Stimulated activated CD8-positive, alpha-beta memory T cell treated with anti-CD3 and anti-CD28 coated beads, Interleukin-7, amount 100 ng/mL, for 1 hour (primary cell): Measurements from ENCODE around the gene CLRN2.

ENCODE experiments used
- DNase-seq, 2 donors: peaks; one replicate each; pipeline ENCODE4 v3.0.0-alpha.2; 2020; ENCODE audit warnings: low read depth in 2 of 2

The CLRN2 gene, protein sequence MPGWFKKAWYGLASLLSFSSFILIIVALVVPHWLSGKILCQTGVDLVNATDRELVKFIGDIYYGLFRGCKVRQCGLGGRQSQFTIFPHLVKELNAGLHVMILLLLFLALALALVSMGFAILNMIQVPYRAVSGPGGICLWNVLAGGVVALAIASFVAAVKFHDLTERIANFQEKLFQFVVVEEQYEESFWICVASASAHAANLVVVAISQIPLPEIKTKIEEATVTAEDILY

DNA sequence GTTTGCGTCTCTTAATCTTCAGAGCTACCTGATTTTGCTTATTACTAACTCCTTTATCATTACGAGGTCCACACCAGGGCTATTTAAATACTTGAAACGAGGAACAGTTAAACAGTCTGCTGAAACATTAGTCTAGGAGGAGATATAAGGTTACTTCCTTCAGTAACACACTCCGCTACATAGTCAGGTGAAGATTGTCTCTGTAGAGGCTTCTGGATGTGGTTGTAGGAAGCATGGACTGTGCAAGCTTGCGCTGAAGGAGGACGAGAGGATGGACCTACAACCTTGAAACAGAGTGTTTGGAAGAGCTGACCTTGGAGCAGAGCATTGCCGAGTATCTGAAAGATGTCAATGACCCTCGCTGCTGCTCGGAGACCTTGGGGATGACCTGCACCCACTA lies at the start of gene CLRN2:
TSS of gene CLRN2 (plus strand) at position 301 of the 400 bp plus-strand sequence. CDS start 102 bp downstream, outside the sequence.
- DNase-seq: no peak

DNA sequence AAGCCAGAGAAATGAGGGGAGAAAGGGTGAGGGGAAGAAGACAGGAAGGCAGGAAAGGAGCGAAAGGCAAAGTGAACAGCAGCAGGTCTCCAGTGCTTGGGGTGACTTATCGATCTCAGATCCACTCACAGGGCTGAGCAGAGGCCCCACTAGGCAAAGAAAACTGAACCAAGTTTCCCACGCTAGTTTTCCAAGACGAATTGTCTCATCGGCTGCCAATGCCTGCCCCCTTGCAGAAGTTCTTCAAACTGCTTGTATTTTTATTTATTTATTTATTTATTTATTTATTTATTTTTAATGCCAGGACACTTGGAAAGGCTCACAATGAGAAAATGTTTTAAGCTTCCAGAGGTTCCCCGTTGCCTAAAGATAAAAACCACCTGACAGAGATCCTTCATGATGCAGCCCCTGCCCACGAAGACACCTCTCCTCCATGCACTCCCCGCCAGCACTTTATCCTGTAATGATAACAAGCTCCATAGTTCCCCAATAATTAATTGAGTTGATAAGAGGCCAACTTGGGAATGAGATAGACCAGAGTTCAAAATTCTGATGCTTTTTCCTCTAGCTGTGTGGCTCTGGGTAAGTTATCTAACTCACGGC lies 46.2 kb upstream of the CLRN2 start:
- no peak for DNase-seq

DNA sequence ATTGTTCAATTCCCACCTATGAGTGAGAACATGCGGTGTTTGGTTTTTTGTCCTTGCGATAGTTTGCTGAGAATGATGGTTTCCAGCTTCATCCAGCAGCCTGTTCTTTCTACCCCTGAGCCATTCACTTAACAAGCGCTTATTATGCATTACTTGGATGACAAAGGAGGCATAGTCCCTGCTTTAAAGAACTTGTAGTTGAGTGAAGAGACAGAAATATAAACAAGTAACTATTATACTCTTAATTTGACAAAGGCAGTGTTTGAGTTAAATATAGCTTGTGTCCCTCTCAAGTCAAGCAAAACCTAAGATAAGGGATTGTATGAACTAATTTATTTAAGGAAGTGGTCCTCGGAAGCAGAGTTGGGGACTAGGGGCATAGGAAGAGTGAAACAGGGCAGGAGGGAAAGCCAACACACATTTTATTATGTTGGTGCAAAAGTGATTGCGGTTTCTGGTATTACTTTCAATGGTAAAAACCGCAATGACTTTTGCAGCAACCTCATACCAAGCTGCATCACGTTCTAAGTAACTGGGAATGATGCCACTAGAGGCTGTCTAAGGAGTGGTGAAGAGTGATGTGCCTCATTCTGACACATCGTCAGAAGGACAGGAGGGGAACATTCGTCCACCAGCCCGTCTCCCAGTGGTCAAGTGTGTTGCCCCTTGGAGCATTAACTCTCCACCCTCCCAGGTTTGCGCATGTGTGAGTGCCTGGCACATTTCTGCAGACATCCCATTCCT lies 44.9 kb upstream of the CLRN2 start:
- DNase-seq: no peak

DNA sequence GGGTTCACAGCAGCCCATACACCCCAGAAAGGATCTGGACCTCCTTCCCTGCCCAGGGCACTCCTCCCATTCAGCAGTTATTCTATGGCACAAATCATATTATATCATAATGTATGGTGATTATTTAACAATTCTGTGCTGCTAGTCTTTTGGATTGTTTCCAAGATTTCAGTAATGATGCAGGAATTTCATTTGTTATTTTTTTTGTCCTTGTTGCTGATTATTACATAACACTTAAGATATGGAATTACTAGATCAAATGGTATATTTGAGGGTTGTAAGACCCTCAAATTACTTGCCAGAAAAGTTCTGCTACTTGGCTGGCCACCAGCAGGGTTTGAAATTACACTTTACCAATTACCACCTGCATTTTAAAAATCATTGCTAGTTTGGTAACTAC lies 39.5 kb upstream of the CLRN2 start:
- no peak for DNase-seq

DNA sequence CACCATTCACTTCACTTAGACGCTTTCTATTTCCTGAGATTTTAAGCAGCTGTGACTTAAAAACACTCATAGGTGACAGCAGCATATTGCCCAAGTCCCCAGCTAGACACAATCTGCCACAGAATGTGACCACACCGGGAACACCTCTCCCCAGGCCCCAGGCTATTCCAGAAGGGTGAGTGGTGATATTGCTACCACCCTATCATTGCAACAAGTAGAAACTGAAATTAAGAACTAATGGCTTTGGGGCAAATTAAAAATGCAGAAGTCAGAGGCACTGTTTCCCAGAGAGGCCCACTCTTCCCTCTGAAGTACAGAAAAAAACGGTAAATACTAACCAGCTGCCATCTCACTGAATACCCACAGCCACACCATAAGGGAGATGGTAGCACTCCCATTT lies 38.1 kb upstream of the CLRN2 start:
- DNase-seq: no peak

DNA sequence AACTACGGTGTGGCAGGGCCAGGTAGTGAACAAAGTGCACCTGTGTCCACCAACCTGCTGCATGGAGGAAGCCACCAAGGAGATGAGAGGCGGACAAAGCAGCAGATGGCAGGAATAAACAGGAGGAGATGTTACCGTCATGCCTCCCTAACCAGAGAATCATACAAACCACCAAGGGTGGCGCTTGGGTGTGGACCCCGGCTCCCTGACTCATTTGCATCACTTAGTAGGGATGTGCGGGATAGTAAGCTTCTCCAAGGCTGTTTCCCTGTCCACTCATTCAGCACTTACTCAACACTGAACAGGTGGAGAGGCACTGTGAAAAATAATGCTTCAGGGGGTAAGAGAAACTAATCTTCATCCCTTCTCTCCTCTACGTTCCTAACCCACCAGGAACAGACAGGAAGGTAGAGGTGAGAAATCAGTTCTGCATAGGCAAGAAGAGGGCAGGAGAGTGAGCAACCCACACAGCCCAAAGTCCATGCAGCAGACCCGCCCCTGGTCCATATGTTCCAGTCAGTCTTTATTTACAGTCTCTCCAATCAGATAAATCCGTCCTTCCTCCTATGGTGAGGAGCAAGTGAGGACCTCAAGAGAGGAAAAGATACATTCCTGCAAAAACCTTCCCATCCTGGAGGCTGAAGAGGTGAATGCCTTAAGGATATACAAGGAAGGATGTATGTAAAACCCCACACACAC lies 37.0 kb upstream of the CLRN2 start:
- no peak for DNase-seq

DNA sequence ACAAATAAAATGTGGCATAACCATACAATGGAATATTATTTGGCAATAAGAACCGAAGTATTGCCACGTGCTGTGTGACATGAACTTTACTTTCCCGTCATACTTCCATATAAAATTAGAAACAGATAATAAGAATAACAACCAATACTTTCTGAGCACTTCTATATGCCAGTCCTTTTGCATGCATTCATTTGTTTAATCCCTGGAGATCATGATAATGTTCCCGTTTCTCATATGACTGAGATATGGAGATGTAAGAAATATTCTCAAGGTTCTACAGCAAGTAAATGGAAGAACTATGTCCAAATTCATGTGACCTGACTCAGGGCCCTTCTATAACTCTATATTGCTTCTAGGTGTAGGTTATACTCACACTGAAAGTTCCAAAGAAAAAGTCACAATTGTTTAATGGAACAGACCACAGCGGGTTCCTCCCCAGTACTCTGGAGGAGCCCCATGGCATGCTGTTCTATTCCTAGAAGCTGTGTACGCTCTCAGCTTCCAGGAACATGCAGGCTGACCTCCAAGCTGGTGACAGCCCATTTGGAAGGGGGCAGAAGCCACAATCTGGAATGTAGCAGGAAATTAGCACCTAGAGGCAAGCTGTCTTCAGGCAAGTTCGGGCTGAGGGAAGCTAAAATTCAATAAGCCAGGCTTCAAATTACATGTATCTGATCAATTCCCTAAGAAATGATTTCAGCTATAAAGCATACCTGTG lies 34.6 kb upstream of the CLRN2 start:
- DNase-seq: no peak

DNA sequence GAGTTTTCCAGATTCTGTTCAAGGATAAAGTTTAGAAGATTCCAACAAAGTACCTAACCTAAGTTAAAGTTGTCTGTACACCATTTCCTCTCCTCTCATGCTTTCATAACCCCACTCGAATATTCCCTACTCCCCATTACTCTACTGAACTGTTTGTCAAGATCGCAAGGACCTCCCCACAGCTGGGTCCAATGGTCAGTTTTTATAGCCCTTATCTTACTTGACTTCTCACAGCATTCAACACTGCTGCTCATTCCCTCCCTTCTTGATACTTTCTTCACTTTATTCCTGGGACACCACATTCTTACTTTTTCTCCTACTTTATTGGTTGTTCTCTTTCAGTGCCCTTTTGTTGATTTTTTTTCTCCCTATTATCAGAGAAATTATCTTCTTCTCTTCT lies 34.0 kb upstream of the CLRN2 start:
- no peak for DNase-seq

DNA sequence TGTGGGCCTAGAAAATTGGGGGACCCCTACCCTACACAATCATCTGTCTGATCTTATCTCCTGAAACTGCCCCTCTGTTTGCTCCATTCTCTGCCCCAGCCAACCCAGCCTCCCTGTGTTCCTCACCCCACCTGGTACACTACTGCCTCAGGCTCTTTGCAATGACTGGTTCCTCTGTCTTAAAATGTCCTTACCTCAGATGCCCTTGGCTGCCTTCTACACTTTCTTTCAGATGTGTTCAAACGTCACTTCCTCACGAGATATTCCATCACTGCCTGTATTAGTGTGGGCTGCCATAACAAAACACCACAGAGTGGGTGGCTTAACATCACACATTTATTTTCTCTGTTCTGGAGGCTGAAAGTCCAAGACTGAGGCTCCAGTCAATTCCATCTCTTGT lies 32.2 kb upstream of the CLRN2 start:
- DNase-seq: no peak

DNA sequence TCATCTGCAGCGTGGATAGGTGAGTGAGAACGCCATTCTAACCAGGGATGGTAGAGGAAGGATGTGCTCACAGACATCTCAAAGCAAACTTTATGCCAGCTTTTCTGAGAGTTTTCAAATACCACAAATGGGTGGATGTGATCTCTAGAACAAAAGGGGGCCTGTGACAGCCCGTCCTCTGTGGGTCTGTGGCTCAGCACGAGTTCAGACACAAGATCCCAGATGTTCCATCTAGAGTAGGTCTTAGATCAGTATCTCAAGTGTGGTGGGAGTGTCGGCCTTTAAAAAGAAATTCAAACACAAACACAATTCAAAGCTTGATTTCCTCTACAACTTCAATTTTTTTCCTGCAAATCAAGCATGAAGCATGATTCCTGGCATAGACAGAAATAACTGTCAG lies 25.8 kb upstream of the CLRN2 start:
- no peak for DNase-seq

DNA sequence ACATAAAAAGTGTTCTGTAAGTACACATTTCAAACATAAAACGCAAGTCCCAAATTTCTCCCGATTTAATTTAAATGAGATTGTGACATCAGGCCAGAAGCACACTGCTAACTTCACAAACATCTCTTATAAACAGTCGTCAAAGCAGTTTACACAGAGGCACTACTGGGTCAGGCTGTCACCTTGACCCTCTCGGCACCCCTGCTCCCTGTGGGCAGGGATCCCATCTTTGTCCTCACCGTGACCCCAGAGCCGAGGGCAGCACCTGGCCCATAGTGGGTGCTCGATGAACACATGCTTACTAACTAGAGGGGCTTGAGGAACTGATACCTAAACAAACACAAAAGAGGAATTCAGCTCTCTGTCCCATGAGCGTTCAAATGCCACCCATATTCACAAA lies 25.2 kb upstream of the CLRN2 start:
- no peak for DNase-seq

DNA sequence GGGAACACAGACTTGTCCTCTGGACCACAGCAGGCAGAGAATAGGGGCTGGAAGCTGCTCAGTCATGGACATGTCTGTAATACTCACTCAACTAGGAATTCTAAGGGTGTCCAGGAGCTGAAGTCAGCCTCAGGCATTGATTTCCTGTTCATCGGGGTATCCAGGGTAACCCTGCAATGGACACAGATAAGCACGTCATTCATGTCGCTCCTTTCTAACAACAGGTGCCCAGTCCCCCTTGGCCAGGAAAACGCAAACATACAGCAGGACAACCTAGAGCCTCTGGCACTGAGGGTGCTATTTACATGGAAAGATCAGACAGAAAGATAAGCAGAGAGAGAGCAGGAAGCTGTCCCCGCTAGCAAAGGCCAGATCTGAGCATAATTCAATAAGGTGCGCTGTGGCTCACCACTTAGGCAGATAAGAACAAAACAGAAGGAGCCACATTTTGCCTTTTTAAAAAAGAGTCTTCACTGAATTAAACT lies 24.3 kb upstream of the CLRN2 start:
- DNase-seq: no peak

DNA sequence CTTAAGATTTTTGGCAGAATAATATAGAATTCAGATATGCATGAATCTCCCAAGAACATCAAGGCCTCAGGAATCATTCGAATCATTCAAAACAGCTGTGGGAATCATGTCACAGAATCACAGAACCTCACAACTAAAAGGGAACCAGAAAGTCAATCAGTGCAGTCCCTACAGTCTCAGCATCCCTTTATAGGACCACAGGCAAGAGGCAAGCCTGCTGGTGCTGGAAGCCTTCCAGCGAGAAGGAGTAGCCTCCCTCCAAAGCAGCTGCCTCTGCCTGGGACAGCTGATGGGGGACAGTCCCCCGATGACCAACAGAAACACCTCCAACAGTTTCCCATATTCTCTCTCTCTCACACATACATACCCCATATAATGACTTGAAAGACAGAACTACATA lies 23.8 kb upstream of the CLRN2 start:
- DNase-seq: no peak

DNA sequence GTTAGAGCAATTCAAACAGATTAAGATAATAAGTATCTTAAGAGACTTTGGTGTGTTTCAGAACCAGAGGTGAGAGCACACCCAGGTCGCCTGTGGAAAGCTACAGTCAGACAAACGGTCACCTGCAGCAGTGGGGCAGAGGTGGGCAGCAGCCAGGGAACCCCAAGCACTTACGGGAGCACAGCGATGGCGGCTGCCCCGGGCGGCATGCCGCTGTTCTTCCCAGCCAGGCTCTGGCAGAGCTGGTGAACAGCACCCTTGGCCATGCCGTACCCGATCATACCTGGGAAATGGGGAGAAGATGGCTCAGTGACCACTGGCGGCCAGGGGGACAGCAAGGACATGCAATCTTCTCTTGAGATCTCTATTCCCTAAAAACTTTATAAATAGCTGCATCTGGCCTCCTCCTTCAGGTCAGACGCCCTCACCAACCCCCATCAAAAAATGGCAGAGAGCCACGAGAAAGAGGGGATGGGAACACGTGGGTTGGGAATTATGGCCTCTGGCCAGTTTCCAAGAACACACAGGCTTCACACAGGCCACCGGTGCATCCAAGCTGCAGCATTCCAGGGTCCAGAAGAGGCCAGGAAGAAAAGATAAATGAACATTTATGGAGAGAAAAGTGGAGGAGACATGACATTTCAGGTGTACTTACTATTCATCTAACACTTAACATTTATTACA lies 22.8 kb upstream of the CLRN2 start:
- DNase-seq: no peak

DNA sequence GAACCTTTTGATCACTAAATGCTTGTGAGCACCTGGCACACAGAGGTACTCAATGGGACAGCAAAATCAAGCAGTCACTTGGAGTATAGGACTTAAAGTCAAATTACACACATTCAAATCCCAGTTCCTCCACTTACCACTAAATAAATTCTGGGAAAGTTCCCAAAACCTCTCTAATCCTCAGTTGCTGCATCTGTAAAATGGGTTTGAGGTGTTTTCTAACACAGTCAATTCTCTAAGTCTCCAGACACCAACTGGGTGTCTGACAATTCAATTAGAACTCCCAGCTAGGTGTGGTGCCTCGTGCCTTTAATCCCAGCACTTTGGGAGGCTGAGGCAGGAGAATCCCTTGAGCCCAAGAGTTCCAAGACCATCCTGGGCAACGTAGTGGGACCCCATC lies 22.1 kb upstream of the CLRN2 start:
- no peak for DNase-seq

DNA sequence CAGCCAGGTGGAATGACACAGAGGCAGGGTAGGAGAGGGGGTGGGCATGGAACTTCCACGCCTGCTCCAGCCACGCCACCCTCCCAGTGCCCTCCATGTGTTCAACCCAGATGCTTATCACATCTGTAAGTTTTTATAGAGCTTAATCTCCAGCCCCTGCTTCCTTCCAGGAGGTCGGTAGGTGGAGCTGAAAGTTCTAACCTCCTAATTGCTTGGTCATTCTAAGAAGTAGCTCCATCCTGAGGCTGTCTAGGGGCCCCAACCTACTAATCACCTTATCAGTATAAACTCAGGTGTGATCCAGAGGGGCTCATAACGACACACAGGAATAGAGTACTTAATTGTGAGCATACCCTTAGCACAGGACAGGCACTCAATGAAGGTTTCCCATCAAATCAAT lies 21.3 kb upstream of the CLRN2 start:
- no peak for DNase-seq

DNA sequence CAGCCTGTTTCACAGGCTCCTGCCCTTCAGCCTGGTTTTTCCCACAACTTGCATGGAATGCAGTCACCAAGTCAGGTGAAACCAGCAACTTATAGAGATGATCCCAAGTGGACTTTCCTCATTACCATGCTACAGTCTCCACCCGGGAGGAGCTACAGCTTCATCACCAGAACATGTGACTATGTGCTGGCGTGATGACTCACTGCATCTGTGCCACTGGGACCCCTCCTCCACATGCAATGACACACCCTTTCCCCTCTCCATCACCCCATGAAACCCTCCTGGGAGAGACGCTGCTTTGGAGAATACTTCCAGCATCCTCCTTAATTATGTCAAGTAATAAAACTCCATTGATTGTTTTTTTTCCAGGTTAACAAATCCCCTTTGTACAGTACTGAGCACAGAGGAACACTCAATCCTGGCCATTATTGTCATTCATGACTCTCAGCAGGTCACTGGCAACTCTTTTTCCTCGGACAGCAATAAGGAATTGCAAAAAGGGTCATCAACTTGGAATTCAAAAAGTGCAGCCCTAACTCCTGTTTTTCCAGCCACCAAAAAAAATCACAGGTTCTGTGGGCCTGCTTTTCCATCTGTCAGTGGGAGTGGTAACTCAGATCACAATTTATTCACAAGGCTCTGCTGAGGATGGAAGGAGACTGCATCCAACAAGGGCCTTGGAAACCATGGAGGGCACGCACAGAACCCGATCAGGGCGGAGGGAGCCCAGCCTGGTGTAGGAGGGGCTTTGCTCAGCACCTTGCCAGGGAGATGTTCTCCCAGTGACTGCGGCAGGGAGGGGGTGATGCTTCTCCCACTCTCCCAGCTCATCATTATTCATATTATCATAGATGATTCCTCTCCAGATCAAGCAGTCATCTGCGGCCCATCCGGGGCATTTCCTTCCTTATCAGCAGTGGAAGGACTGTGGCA lies 20.4 kb upstream of the CLRN2 start:
- DNase-seq: no peak

DNA sequence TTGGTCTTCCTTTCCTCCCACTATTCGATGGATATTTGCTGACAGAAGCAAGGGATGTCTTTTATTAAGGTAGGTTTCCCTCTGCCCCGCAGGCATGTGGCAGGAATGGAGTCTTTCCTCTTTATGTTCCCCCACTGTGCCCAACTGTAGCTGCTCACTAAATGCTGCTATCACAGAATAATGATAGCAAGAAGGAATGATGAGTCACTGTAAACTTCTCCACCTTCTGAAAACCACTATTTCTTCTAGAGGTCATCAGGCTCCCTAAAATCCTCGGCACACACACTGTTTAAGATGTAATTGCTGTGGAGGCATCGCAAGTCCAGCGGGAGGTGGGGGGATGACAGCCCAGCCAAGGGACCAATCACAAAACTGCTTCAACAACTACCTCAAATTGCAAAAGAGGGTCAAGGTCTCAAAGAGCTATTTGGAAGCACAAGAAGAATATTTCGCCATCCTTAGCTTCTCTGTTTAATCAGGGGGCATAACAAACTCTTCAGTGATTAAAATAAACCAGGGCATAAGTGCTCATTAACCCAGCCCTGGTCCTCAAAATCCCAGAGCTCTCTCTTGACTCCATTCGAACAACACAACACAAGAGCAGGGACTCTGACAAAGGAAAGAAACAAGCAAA lies 17.0 kb upstream of the CLRN2 start:
- no peak for DNase-seq

DNA sequence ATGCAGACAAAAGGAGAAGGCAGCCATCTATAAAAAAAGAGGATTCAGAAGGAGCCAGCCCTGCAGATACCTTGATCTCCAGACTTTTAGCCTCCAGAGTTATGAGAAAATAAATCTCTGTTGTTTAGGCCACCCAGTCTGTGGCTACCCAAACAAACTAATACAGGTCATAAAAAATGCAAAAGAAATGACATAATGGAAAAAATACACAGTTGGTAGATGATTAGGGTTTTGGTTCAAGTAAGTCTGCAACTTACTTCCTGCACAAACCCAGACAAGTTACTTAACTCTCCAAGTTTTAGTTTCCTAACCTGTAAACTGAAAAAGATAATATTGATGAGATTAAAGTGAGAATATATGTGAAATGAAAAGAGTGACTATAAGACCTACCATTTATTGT lies 14.4 kb upstream of the CLRN2 start:
- no peak for DNase-seq

DNA sequence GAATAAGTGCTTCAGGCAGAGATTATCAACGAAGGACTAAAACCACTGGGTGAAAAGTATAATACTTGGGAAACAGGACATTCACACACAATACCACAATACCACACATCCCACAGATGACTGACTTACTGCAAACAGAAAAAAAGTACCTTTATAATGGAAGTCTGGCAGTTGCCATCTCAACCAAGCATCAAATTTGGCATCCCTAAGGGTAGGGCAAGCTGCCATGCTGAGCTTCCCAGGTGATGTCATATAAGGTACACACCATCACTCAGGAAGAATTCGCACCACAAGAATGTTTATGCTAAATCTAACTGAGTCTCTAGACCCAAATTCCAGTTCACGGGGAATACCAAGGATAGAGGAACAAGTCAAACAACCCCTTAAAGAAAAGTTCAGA lies 12.2 kb upstream of the CLRN2 start:
- no peak for DNase-seq
